GM18951 (cell line): ENCODE results near the gene TWIST2.

Source experiments
- POLR2A ChIP-seq: IDR thresholded peaks from 4 replicates; pipeline ENCODE4 v1.6.1; 2011; ENCODE audit warnings: mild to moderate bottlenecking; ENCODE audit not compliant: insufficient read length, insufficient read depth; ENCODE audit errors: extremely low read depth
- in situ Hi-C: fragments of 300-500 bp; cut with MboI; formaldehyde crosslinking; loops from one replicate; pipeline ENCODE4 v1.12.0; 2022; ENCODE audit warnings: low sequenced_read_pairs, mixed read lengths, inconsistent platforms; ENCODE audit not compliant: unreplicated experiment

Gene TWIST2

GRCh38 chr2:238906936-238907716 is 59.2 kb downstream of the TWIST2 start:
- in situ Hi-C loops: no loop called here
- no peak for TF ChIP-seq POLR2A

- no peak for TF ChIP-seq POLR2A
- in situ Hi-C loops: no loop called here
Observed at GRCh38 chr2:238907717-238908173, 59.9 kb downstream of the TWIST2 start.

GRCh38 chr2:238908960-238909951 is 61.4 kb downstream of the TWIST2 start:
- no peak for TF ChIP-seq POLR2A

GRCh38 chr2:238910751-238911351 is 63.0 kb downstream of the TWIST2 start:
- in situ Hi-C loops: no loop called here
- no peak for TF ChIP-seq POLR2A

More at GRCh38 chr2:238908960-238909951, 61.4 kb downstream of the TWIST2 start:
- in situ Hi-C loops: no loop called here

GRCh38 chr2:238911376-238912227 is 63.7 kb downstream of the TWIST2 start:
- no peak for TF ChIP-seq POLR2A
- in situ Hi-C loops: no loop called here

- no peak for TF ChIP-seq POLR2A
- in situ Hi-C loops: no loop called here
Observed at GRCh38 chr2:238912228-238912915, 64.5 kb downstream of the TWIST2 start.

GRCh38 chr2:238912916-238913875 is 65.3 kb downstream of the TWIST2 start:
- in situ Hi-C loops: no loop called here
- TF ChIP-seq POLR2A: no peak

- in situ Hi-C loops: no loop called here
- no peak for TF ChIP-seq POLR2A
Observed at GRCh38 chr2:238913931-238914647, 66.2 kb downstream of the TWIST2 start.

GRCh38 chr2:238914648-238915015 is 66.7 kb downstream of the TWIST2 start:
- in situ Hi-C loops: no loop called here

GRCh38 chr2:238915196-238915595 is 67.3 kb downstream of the TWIST2 start:
- in situ Hi-C loops: no loop called here
- TF ChIP-seq POLR2A: no peak

More at GRCh38 chr2:238914648-238915015, 66.7 kb downstream of the TWIST2 start:
- no peak for TF ChIP-seq POLR2A

GRCh38 chr2:238915596-238915995 is 67.7 kb downstream of the TWIST2 start:
- TF ChIP-seq POLR2A: no peak
- in situ Hi-C loops: no loop called here
